SW480 (cell line): Measurements from ENCODE around the gene SLC2A13.
A peak's percentile ranks its signal among the peaks of the same experiment; 100 is the strongest.
"Not testable (repeated sequence)": the region's sequence is repeated elsewhere in the genome, so short reads cannot be mapped to it uniquely, and the experiment has no call there.

Source experiments
- DNase-seq: peaks from one replicate; pipeline ENCODE4 v3.0.0-alpha.2; 2016; ENCODE audit warnings: low spot score

The SLC2A13 gene

GRCh38 chr12:40104461-40105264 lies 1.2 kb downstream of the SLC2A13 start:
- peak; percentile 2 for DNase-seq

- DNase-seq = no peak
Measured at GRCh38 chr12:40103043-40103442, 2.8 kb downstream of the SLC2A13 start.

- no peak for DNase-seq
Measured at GRCh38 chr12:40101747-40102146, 4.1 kb downstream of the SLC2A13 start.

GRCh38 chr12:40099423-40099853 lies 6.4 kb downstream of the SLC2A13 start:
- DNase-seq = no peak

GRCh38 chr12:40098406-40099145 lies 7.3 kb downstream of the SLC2A13 start:
- no peak for DNase-seq

- no peak for DNase-seq
Measured at GRCh38 chr12:40093512-40093911, 12.4 kb downstream of the SLC2A13 start.

GRCh38 chr12:40086471-40086870 lies 19.4 kb downstream of the SLC2A13 start:
- no peak for DNase-seq

- no peak for DNase-seq
Measured at GRCh38 chr12:40078266-40078665, 27.6 kb downstream of the SLC2A13 start.

GRCh38 chr12:40075458-40075857 lies 30.4 kb downstream of the SLC2A13 start:
- DNase-seq = no peak

GRCh38 chr12:40068416-40068815 lies 37.5 kb downstream of the SLC2A13 start:
- no peak for DNase-seq

- no peak for DNase-seq
Measured at GRCh38 chr12:40065636-40066035, 40.2 kb downstream of the SLC2A13 start.

- no peak for DNase-seq
Measured at GRCh38 chr12:40063414-40063813, 42.5 kb downstream of the SLC2A13 start.

GRCh38 chr12:40058721-40059190 lies 47.1 kb downstream of the SLC2A13 start:
- DNase-seq = no peak

GRCh38 chr12:40056373-40056772 lies 49.5 kb downstream of the SLC2A13 start:
- no peak for DNase-seq

GRCh38 chr12:40055776-40056175 lies 50.1 kb downstream of the SLC2A13 start:
- no peak for DNase-seq

GRCh38 chr12:40055228-40055579 lies 50.7 kb downstream of the SLC2A13 start:
- DNase-seq = no peak

GRCh38 chr12:40054555-40055227 lies 51.2 kb downstream of the SLC2A13 start:
- DNase-seq = no peak

- no peak for DNase-seq
Measured at GRCh38 chr12:40049268-40049667, 56.6 kb downstream of the SLC2A13 start.

GRCh38 chr12:40047002-40047401 lies 58.9 kb downstream of the SLC2A13 start:
- DNase-seq = not testable (repeated sequence)

- no peak for DNase-seq
Measured at GRCh38 chr12:40045656-40046055, 60.2 kb downstream of the SLC2A13 start.

GRCh38 chr12:40044396-40044795 lies 61.5 kb downstream of the SLC2A13 start:
- DNase-seq = no peak

GRCh38 chr12:40039598-40039997 lies 66.3 kb downstream of the SLC2A13 start:
- DNase-seq = no peak

- no peak for DNase-seq
Measured at GRCh38 chr12:40038619-40039018, 67.3 kb downstream of the SLC2A13 start.
